Activated CD4-positive, alpha-beta T cell treated with anti-CD3 and anti-CD28 coated beads for 4 hours (primary cell): ENCODE measurements around the gene ZSWIM8.
"Not testable (repeated sequence)": the region's sequence is repeated elsewhere in the genome, so short reads cannot be mapped to it uniquely, and the experiment has no call there.

Experiments
- DNase-seq, 2 donors: peaks; one replicate each; pipeline ENCODE4 v3.0.0-alpha.2; 2020

The ZSWIM8 gene

GRCh38 chr10:73772281-73773151 lies 12.9 kb upstream of the ZSWIM8 start:
- DNase-seq: peak; percentile 75 to 82

GRCh38 chr10:73773152-73773879 lies 12.1 kb upstream of the ZSWIM8 start:
- no peak for DNase-seq

- no peak for DNase-seq
Measured at GRCh38 chr10:73774637-73775036, 10.8 kb upstream of the ZSWIM8 start.

GRCh38 chr10:73779018-73779417 lies 6.4 kb upstream of the ZSWIM8 start:
- no peak for DNase-seq

GRCh38 chr10:73779539-73780197 lies 5.7 kb upstream of the ZSWIM8 start:
- DNase-seq: no peak

GRCh38 chr10:73780301-73780700 lies 5.1 kb upstream of the ZSWIM8 start:
- DNase-seq: no peak

GRCh38 chr10:73780966-73781365 lies 4.4 kb upstream of the ZSWIM8 start:
- no peak for DNase-seq

- DNase-seq: no peak
Measured at GRCh38 chr10:73781548-73781878, 3.9 kb upstream of the ZSWIM8 start.

GRCh38 chr10:73781879-73782748 lies 3.3 kb upstream of the ZSWIM8 start, which contains the start of gene CHCHD1:
TSS of gene CHCHD1 (plus strand) at chr10:73782048. CDS start at chr10:73782076, 28 bp downstream.
- DNase-seq: peak; percentile 86 to 89

- no peak for DNase-seq
Measured at GRCh38 chr10:73782749-73783085, 2.7 kb upstream of the ZSWIM8 start.

GRCh38 chr10:73785721-73786511 lies 510 bp downstream of the ZSWIM8 start:
- peak; percentile 44 to 47 for DNase-seq

GRCh38 chr10:73786512-73786885 lies 1.1 kb downstream of the ZSWIM8 start:
- no peak for DNase-seq

GRCh38 chr10:73787031-73787800 lies 1.8 kb downstream of the ZSWIM8 start:
- not testable (repeated sequence) for DNase-seq

- DNase-seq: no peak
Measured at GRCh38 chr10:73788864-73789658, 3.7 kb downstream of the ZSWIM8 start.

GRCh38 chr10:73789659-73790055 lies 4.3 kb downstream of the ZSWIM8 start:
- DNase-seq: no peak

- no peak for DNase-seq
Measured at GRCh38 chr10:73790886-73791625, 5.7 kb downstream of the ZSWIM8 start.

GRCh38 chr10:73791871-73792400 lies 6.5 kb downstream of the ZSWIM8 start:
- DNase-seq: no peak

GRCh38 chr10:73793456-73793855 lies 8.1 kb downstream of the ZSWIM8 start:
- DNase-seq: no peak

GRCh38 chr10:73795491-73795890 lies 10.1 kb downstream of the ZSWIM8 start:
- DNase-seq: not testable (repeated sequence)
